Fibroblast of skin of left biceps (primary cell): ENCODE results near the gene SYNJ2.

Experiments
- DNase-seq, 2 experiments: peaks; one replicate each; pipeline ENCODE4 v3.0.0-alpha.2; 2013; ENCODE audit warnings: low read depth in 2 of 2

The SYNJ2 gene

GRCh38 chr6:158081657-158081935 is 99.9 kb downstream of the SYNJ2 start:
- DNase-seq, result no peak

GRCh38 chr6:158083455-158084325 is 102.0 kb downstream of the SYNJ2 start:
- DNase-seq, result no peak

GRCh38 chr6:158085261-158086053 is 103.8 kb downstream of the SYNJ2 start:
- DNase-seq, result no peak

- DNase-seq, result no peak
Measured at GRCh38 chr6:158086054-158086503, 104.4 kb downstream of the SYNJ2 start.

GRCh38 chr6:158086504-158087223 is 105.0 kb downstream of the SYNJ2 start:
- DNase-seq, result peak; percentile 41 to 45

GRCh38 chr6:158087224-158087867 is 105.7 kb downstream of the SYNJ2 start:
- DNase-seq, result no peak

GRCh38 chr6:158092806-158093205 is 111.1 kb downstream of the SYNJ2 start:
- DNase-seq, result no peak

- DNase-seq, result no peak
Measured at GRCh38 chr6:158095031-158095430, 113.4 kb downstream of the SYNJ2 start.

- DNase-seq, result no peak
Measured at GRCh38 chr6:158095671-158096070, 114.0 kb downstream of the SYNJ2 start.

- DNase-seq, result no peak
Measured at GRCh38 chr6:158103228-158103627, 121.6 kb downstream of the SYNJ2 start.

- no peak for DNase-seq
Measured at GRCh38 chr6:158104696-158105095, 123.0 kb downstream of the SYNJ2 start.

GRCh38 chr6:158109748-158110147 is 128.1 kb downstream of the SYNJ2 start:
- peak in 1 of 2 experiments; percentile 10 for DNase-seq

- DNase-seq, result no peak
Measured at GRCh38 chr6:158110986-158111385, 129.3 kb downstream of the SYNJ2 start.

GRCh38 chr6:158111987-158112386 is 130.3 kb downstream of the SYNJ2 start:
- no peak for DNase-seq

- DNase-seq, result no peak
Measured at GRCh38 chr6:158113802-158114201, 132.1 kb downstream of the SYNJ2 start.

GRCh38 chr6:158115102-158115501 is 133.4 kb downstream of the SYNJ2 start:
- DNase-seq, result no peak

- no peak for DNase-seq
Measured at GRCh38 chr6:158115508-158115907, 133.8 kb downstream of the SYNJ2 start.

- DNase-seq, result no peak
Measured at GRCh38 chr6:158118886-158119285, 137.2 kb downstream of the SYNJ2 start.

- no peak for DNase-seq
Measured at GRCh38 chr6:158121335-158121734, 139.7 kb downstream of the SYNJ2 start.

GRCh38 chr6:158122048-158122447 is 140.4 kb downstream of the SYNJ2 start:
- DNase-seq, result no peak

GRCh38 chr6:158124288-158124687 is 142.6 kb downstream of the SYNJ2 start:
- DNase-seq, result no peak

- DNase-seq, result no peak
Measured at GRCh38 chr6:158125271-158125670, 143.6 kb downstream of the SYNJ2 start.
